Left lung (tissue), 10 donors: ENCODE measurements around the gene DDX41. TPM values are rescaled to one million over a fixed set of nuclear protein-coding genes. Genes with fewer than 3 reads are reported as not detected.

Experiments used
- ATAC-seq: fragments of 200-7000 bp; cut with Tn5 transposase; one replicate; pipeline ENCODE4 v1.9.1; 2020; ENCODE audit warnings: moderate library complexity
- DNase-seq, 4 donors: peaks; one replicate each; pipeline ENCODE4 v3.0.0-alpha.2; 2013 to 2020
- H3K27ac ChIP-seq, 2 donors: fragments of 200-600 bp; sonication (generic) in 1 of 2; one replicate each; pipeline versions ENCODE4 v1.5.0 to v1.8.0; 2020 to 2021
- H3K27me3 ChIP-seq, 2 donors: fragments of 200-600 bp; sonication (generic) in 1 of 2; one replicate each; pipeline versions ENCODE4 v1.5.0 to v1.8.0; 2020 to 2021
- H3K36me3 ChIP-seq, 2 donors: fragments of 200-600 bp; sonication (generic) in 1 of 2; one replicate each; pipeline versions ENCODE4 v1.5.0 to v1.8.0; 2020 to 2021
- H3K4me1 ChIP-seq, 2 donors: fragments of 200-600 bp; one replicate each; pipeline ENCODE4 v1.8.0; 2021
- H3K4me3 ChIP-seq, 2 donors: fragments of 200-600 bp; sonication (generic) in 1 of 2; one replicate each; pipeline versions ENCODE4 v1.5.0 to v1.8.0; 2020 to 2021; ENCODE audit warnings: mild to moderate bottlenecking in 1 of 2
- H3K9me3 ChIP-seq, 2 donors: fragments of 200-600 bp; sonication (generic) in 1 of 2; one replicate each; pipeline versions ENCODE4 v1.5.0 to v1.8.0; 2020 to 2021
- CTCF ChIP-seq, 2 donors: fragments of 200-600 bp; sonication (generic) in 1 of 2; IDR thresholded peaks; one replicate each; pipeline versions ENCODE4 v1.5.0 to v1.8.0; 2021; ENCODE audit warnings: antibody characterized with exemption in 2 of 2
- intact Hi-C, 2 donors: fragments of 100-400 bp; cut with DNase I; formaldehyde crosslinking; loops; one replicate each; pipeline versions ENCODE4 v1.11.2 to v1.14.2; 2022
- polyA plus RNA-seq, 6 donors: library from polyadenylated mRNA; unstranded; fragments of 120-200 nt; gene quantifications; one replicate each; pipeline ENCODE4 v1.2.1, GENCODE V29; 2013; ENCODE audit not compliant: insufficient read length in 6 of 6
- total RNA-seq, 2 donors: library from RNA; stranded (reverse); fragmentation: NEBNext Ultra II Directional; extraction: Animal tissue kit (Norgen Biotek cat#: 25700); gene quantifications; one replicate each; pipeline ENCODE4 v1.2.1, GENCODE V29; 2021
- donor health status: DM: no; HTN: yes; CAD: no.
- donor health status: DM: no; HTN: no; CAD: no.

Gene DDX41
- total and polyA plus RNA-seq, 8 donors: 65.9 to 90.2 (median 81.9) TPM

GRCh38 chr5:177471610-177472356 is 45.0 kb downstream of the DDX41 start:
- peaks cover 0 to 8% of the 10 kb centered on the region in 2 donors for H3K36me3 ChIP-seq
- H3K27ac ChIP-seq: no peak overlapping the region
- peaks cover 0 to 33% of the 10 kb centered on the region in 2 donors for H3K27me3 ChIP-seq
- no peaks in the 10 kb centered on the region for H3K9me3 ChIP-seq
- ATAC-seq (no peak), DNase-seq (peak in 1 of 4 donors; percentile 77)
- TF ChIP-seq CTCF (IDR thresholded peaks at IDR 0.05): no peak
- H3K4me1 ChIP-seq: peaks cover 11 to 24% of the 10 kb centered on the region in 2 donors
- peak overlapping the region; percentile 53 to 60 for H3K4me3 ChIP-seq
- intact Hi-C loops: no loop called here

- intact Hi-C loops: no loop called here
- Histone ChIP-seq H3K4me1 (peaks cover 11 to 18% of the 10 kb centered on the region in 2 donors), H3K27ac (no peak overlapping the region), H3K4me3 (no peak overlapping the region), H3K9me3 (no peaks in the 10 kb centered on the region), H3K27me3 (peaks cover 0 to 33% of the 10 kb centered on the region in 2 donors), H3K36me3 (peaks cover 0 to 17% of the 10 kb centered on the region in 2 donors)
- no peak for DNase-seq
- no peak for ATAC-seq
- no peak for TF ChIP-seq CTCF (IDR thresholded peaks at IDR 0.05)
These were observed 45.8 kb downstream of the DDX41 start for GRCh38 chr5:177470759-177471536.

DNA sequence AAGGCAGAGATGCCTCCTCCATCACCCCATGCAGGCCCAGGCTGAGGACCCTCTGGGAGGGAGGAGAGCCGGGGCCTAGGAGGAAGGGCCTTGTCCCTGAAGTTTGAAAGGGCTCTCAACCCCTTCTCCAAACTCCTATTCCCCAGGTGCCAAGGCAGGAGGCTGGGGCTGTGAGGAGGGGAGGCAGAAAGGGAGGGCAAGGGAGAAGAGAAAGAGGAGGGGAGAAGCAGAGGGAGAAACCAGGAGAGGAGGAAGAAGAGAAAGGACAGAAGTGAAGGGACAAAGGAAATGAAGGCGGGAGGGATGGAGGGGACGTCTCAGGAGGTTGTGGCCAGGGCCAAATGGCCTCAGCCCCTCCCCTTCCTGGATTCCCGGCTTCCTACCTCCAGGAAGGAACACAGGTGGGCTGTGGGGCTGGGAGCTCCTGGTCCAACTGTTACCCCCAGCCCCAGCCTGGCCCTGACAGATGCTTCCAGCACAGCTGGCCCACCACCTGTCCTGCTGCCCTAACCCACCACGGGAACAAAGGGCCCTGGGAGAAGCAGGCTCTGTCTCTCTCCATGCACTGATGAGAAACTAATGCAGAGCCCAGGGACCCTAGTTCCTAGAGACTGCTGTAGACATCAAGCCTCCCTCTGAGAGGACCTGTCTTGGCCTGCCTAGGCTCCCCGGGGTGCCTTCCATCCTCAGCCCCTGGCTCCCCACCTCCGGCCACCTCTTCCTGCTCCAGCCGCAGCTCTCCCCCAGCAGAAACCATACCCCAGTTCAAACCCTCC is 46.8 kb downstream of the DDX41 start:
- no peaks in the 10 kb centered on the region for H3K9me3 ChIP-seq
- TF ChIP-seq CTCF (IDR thresholded peaks at IDR 0.05): no peak
- H3K4me3 ChIP-seq: no peak overlapping the region
- H3K4me1 ChIP-seq: peaks cover 11 to 18% of the 10 kb centered on the region in 2 donors
- DNase-seq (no peak), ATAC-seq (no peak)
- no peak overlapping the region for H3K27ac ChIP-seq
- intact Hi-C loops: no loop called here
- H3K36me3 ChIP-seq: peaks cover 0 to 27% of the 10 kb centered on the region in 2 donors
- H3K27me3 ChIP-seq: peaks cover 0 to 33% of the 10 kb centered on the region in 2 donors

DNA sequence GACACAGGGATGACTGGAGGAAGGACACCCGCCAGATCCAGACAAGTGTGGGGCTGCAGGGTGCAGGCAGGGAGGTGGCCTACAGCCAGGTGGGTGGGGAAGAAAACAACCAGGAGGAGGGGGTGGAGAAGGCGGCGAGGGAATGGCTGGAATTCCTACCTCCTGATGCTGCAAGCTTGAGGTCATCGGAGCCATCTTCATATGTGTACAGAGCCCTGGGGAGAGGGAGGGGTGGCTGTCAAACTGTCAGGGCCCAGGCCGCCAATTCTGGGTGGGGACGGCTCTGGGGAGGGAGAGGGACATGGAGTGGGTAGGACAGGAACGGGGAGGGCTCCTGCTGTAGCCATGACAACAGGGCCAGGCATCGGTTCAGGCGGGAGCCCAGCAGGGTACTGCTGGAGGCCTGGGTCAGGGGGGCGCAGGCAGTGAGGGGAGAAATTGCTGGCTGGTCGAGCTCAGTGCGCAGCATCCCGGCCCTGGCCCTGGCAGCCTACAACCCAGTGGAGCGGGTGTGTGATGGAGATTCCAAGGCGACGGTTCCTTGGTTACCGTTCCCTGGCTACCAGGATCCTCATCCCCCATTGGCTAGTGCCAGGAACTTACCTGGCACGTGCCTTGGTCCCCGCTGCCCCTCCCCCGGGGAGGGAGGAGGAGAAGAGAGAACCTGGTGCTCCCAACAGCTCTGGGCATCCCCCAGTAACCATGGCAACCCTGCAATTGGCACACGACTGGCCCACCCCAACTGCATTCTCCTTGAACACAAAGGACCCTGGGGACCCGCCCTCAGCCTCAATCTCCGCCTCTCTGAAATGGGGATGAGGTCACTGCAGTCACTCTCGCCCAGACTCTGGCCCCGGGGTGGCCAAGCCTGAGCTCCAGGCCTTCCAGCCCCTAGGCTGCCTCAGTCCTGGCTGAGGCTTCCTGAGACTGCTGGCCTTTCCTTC is 47.8 kb downstream of the DDX41 start:
- TF ChIP-seq CTCF (IDR thresholded peaks at IDR 0.05): no peak

More for the DNA sequence above, 47.8 kb downstream of the DDX41 start:
- H3K36me3 ChIP-seq: peaks cover 0 to 27% of the 10 kb centered on the region in 2 donors
- no peak overlapping the region for H3K4me3 ChIP-seq
- H3K4me1 ChIP-seq: peaks cover 11 to 18% of the 10 kb centered on the region in 2 donors
- peak in 1 of 4 donors; percentile 70 for DNase-seq
- intact Hi-C loops: no loop called here
- H3K27me3 ChIP-seq: peaks cover 0 to 23% of the 10 kb centered on the region in 2 donors
- H3K27ac ChIP-seq: no peak overlapping the region
- no peak for ATAC-seq
- H3K9me3 ChIP-seq: no peaks in the 10 kb centered on the region
